ENCODE measurements around the gene PNLIPRP1. TPM values are rescaled to one million over a fixed set of nuclear protein-coding genes. Genes with fewer than 3 reads are reported as not detected.

PNLIPRP1 gene
- not detected for polyA plus RNA-seq (2012; ENCODE audit: insufficient read depth, insufficient read length)

DNA sequence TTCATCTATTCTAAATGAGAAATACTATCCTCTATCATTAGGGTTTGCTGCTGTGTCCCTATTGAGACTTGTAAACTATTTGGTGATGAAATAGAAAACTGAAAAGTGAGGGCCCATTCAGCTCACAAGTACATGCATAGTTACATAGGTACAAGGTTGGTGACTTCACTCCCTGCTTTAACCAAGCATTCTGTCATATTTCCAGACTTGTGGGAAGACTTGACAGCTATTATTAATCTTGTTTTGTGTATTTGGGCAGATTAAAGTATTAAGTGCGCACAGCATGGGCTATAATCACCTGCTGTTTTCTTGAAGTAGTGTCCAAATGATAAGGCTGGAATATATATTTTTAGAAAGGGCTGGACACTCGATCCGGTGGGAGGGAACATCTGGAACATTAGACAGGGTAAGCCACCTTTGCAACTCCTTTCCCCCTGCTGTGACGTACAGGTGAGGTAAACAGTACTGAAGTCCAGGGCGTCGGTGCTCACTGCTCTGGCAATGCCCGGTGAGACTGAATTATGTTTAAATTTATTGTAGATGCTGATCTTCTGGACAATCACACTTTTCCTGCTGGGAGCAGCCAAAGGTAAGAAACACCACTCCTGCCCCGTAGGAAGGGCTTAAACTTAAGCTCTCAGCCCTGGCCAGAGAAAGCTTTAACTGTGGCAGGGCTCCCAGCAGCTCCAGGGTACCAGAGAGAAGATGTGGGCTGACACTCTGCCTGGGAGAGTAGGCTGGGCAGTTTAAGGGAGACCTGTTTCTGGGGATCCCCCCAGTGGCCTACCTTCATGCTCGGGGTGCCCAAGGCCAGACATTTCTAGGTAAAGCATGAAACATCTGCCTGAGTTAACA, at the start of gene PNLIPRP1:
TSS of gene PNLIPRP1 (plus strand) at position 370 of the 855 bp plus-strand sequence. CDS start at position 541, 171 bp downstream.
- H3K4me3 ChIP-seq (ENCODE audit: low read length), result no peak within 1 kb of the TSS
- DNase-seq (ENCODE audit: low read depth, low spot score), result no peak

DNA sequence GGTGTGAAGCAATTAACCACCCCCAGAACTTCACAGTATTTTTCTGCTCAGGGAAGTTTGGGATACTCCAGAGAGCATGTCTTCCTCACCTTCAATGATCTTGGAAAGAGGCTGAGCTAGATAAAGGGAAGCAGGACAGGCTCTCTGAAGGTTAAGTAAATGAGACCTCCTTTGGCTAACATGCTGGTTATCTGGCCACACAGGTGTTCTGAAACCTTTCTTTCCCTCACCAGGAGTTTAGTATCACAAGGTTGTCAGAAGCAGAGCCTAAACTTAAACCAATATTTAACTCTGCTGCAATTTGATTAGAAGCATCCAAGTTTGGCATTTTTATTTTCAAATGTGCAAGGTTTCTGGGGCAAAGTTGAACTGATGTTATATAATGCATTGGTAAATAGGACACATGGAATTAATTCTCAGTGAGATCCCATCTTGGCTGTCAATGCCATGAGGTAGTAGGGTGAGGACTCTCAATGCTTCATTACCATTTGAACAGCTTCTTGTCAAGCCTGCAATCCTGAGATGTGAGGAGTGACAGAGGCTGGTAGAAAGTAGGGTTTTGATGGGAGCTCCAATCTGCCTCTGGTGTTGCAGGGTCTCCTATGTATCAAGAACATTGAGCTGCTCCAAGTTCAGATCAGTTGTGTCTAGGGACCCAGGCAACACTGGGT, 48.6 kb upstream of the PNLIPRP1 start:
- H3K4me3 ChIP-seq (ENCODE audit: low read length), result no peak overlapping the region
- no peak for DNase-seq (ENCODE audit: low read depth, low spot score)

DNA sequence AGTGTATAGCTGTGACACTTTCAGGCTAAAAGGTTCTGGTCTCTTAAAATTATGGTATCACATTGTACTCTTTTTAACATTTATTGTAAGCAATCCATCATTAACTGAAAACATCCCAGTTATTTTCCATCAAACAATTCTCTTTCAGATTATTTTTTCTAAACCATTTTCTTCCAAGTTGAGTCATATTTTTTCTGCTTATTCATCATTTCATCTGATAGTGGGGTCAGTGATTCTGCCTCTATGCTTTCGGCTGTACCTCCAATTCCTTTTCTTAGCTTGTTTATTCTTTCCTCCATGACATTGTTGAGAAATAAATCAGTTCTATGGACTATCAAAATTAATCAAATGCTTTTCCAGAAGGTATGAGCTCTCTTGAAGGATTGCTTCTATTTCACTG, 45.6 kb upstream of the PNLIPRP1 start:
- H3K4me3 ChIP-seq (ENCODE audit: low read length), result no peak overlapping the region
- no peak for DNase-seq (ENCODE audit: low read depth, low spot score)

DNA sequence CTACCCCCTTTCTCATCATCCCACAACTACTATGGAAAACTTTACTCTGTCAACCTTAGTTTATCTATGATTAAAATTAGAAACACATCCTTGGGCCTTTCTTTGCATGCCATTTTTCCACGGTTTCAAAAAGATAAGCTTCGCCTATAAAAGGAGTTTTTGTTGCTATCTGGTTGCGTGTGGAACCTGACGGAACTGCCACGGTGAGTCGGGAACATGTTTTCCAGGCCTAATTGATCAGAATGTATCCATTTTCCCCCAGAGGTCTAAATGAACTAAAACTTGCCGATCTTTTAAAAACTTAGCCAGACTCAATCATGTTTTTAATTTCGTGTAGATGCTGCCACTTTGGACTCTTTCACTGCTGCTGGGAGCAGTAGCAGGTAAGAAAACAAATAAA, 45.0 kb upstream of the PNLIPRP1 start, which contains the start of gene PNLIP:
TSS of gene PNLIP (plus strand) at position 176 of the 400 bp plus-strand sequence. CDS start at position 338, 162 bp downstream.
- DNase-seq (ENCODE audit: low read depth, low spot score), result no peak
- H3K4me3 ChIP-seq (ENCODE audit: low read length), result no peak within 1 kb of the TSS

DNA sequence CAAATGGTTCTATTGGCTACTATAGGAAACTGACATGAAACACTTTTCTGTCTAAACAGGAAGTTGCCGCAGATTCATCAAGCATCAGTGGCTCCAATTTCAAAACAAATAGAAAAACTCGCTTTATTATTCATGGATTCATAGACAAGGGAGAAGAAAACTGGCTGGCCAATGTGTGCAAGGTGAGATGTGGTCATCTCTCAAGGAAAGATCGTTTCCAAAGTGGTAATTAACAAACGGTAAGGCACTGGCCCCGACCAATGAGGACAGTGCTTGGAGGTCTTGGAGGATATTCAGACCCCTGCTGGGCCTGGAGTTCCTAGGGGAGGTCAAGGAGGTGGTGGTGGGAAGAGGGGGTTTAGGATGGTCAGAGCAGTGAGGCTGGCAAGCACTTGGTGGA, 42.5 kb upstream of the PNLIPRP1 start:
- DNase-seq (ENCODE audit: low read depth, low spot score), result no peak

GRCh38 chr10:116553378-116553980, 37.3 kb upstream of the PNLIPRP1 start:
- no peak for DNase-seq (ENCODE audit: low read depth, low spot score)
- no peak overlapping the region for H3K4me3 ChIP-seq (ENCODE audit: low read length)

More for the DNA sequence above, 42.5 kb upstream of the PNLIPRP1 start:
- H3K4me3 ChIP-seq (ENCODE audit: low read length), result no peak overlapping the region

DNA sequence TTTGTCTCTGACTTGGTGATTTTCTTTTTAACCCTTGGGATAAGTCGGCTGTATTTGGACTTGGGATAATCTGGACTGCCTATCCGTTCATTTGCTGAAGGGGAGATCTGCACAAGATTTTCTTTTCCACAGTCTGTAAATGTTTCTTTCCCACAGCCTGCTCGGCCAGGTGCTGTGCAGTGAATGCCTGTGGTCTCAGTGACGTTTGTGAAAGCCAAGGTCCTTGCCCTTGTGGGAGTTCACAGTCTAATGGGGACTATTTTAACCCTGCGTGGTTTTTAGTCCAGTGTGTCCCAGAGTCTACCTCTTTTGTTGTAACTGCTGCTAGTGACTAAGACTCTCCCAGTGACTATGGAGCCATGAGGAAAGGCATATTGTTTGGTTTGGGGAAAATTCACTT, 36.1 kb upstream of the PNLIPRP1 start:
- DNase-seq (ENCODE audit: low read depth, low spot score), result no peak
- no peak overlapping the region for H3K4me3 ChIP-seq (ENCODE audit: low read length)

DNA sequence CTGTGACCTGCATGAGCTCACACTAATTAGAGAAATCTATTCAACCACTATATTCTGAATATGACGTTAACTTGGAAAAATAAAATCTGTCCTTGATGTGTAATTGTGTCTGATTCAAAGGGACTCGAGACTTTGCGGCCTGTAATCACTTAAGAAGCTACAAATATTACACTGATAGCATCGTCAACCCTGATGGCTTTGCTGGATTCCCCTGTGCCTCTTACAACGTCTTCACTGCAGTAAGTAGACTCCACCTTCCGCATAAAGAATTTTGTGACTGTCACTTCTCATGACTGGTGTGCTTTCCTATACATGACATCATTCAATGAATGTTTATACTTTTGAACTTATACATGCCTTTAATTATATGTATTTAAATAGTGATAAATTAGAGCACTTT, 34.9 kb upstream of the PNLIPRP1 start:
- DNase-seq (ENCODE audit: low read depth, low spot score), result no peak
- H3K4me3 ChIP-seq (ENCODE audit: low read length), result no peak overlapping the region

DNA sequence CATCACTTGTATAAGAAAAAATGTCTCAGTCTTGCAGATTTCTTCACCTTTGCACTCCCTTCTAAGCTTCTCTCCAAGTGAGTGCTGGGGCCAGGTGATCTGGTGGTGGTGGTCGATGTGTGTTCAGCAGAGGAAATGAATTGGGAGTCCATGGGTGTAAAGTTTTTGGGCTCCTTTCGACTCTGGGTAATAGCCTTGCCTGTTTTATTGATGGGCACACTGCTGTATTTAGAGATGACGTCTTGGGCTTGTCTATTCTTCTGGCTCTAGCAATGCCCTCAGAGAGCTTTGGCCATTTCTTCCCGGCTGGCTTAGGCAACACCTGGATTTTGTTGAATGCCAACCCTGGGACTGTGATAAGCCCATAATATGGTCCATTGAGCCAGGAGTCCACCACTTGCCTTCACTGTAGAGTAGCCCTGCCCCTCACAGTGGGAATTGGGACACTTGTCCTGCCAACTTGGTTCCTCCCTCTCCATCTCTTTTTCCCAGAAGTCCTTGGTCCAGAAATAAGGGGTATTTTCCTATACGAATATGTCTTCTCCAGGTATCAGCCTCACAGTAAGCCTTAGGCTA, 33.4 kb upstream of the PNLIPRP1 start:
- DNase-seq (ENCODE audit: low read depth, low spot score), result no peak
- no peak overlapping the region for H3K4me3 ChIP-seq (ENCODE audit: low read length)

DNA sequence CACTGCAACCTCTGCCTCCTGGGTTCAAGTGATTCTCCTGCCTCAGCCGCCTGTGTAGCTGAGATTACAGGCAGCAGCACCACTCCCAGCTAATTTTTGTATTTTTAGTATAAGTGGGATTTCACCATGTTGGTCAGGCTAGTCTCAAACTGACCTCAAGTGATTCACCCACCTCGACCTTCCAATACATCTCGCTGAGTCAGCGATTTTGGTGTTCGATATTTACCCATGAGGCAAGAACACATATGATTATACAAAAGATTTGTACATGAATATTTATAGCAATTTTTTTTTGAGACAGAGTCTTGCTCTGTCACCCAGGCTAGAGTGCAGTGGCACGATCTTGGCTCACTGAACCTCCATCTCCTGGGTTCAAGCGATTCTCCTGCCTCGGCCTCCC, 25.2 kb upstream of the PNLIPRP1 start:
- no peak for DNase-seq (ENCODE audit: low read depth, low spot score)

GRCh38 chr10:116566932-116567331, 23.8 kb upstream of the PNLIPRP1 start:
- no peak for DNase-seq (ENCODE audit: low read depth, low spot score)

More for the DNA sequence above, 25.2 kb upstream of the PNLIPRP1 start:
- no peak overlapping the region for H3K4me3 ChIP-seq (ENCODE audit: low read length)

DNA sequence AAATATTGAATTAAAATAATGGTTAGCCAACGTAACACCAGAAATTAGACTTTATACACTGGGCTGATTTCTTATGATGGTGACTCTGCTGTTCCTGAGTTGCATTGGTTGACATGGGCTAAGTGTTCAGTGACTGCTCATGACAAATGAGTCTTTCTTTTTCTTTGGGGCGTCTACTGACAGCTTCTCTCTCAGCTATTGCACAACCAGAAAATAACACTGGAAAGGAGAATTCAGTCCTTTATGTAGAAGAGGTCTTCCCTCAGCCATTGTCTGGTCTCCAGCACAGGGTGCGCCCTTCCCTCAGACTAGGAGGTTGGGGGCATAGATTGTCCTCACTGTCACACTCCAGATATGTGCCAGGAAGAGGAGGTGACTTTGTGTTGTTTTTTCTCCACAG, 23.4 kb upstream of the PNLIPRP1 start:
- H3K4me3 ChIP-seq (ENCODE audit: low read length), result no peak overlapping the region
- DNase-seq (ENCODE audit: low read depth, low spot score), result no peak

More at GRCh38 chr10:116566932-116567331, 23.8 kb upstream of the PNLIPRP1 start:
- no peak overlapping the region for H3K4me3 ChIP-seq (ENCODE audit: low read length)

GRCh38 chr10:116574797-116575196, 16.0 kb upstream of the PNLIPRP1 start:
- DNase-seq (ENCODE audit: low read depth, low spot score), result no peak
- H3K4me3 ChIP-seq (ENCODE audit: low read length), result no peak overlapping the region

GRCh38 chr10:116587878-116588591, 2.7 kb upstream of the PNLIPRP1 start:
- DNase-seq (ENCODE audit: low read depth, low spot score), result no peak
- no peak overlapping the region for H3K4me3 ChIP-seq (ENCODE audit: low read length)

GRCh38 chr10:116588995-116589394, 1.8 kb upstream of the PNLIPRP1 start:
- no peak for DNase-seq (ENCODE audit: low read depth, low spot score)
- no peak overlapping the region for H3K4me3 ChIP-seq (ENCODE audit: low read length)

DNA sequence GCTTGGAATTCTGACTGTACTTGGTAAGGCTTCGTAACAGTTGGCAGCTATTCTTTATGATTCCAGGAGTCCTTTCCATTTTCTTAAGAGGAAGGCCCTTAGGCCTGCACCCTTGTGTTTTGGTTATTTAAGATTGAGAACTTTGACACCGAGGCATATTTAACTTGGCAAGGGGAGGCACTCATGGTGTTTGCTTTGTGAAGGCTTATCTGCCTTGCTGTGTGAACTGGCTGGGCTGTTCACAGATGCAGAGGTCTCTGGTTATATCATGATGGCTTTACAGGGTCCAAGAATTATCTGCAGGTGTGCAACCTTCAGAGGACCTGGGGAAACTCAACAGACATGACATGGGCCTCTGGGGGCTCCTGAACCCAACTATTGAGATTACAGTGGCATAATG, 833 bp upstream of the PNLIPRP1 start:
- DNase-seq (ENCODE audit: low read depth, low spot score), result no peak

GRCh38 chr10:116593139-116593740, 2.5 kb downstream of the PNLIPRP1 start:
- no peak overlapping the region for H3K4me3 ChIP-seq (ENCODE audit: low read length)
- no peak for DNase-seq (ENCODE audit: low read depth, low spot score)

More for the DNA sequence above, 833 bp upstream of the PNLIPRP1 start:
- no peak overlapping the region for H3K4me3 ChIP-seq (ENCODE audit: low read length)

- DNase-seq (ENCODE audit: low read depth, low spot score), result no peak
- H3K4me3 ChIP-seq (ENCODE audit: low read length), result no peak overlapping the region
These were observed 3.8 kb downstream of the PNLIPRP1 start for GRCh38 chr10:116594525-116595035.
